ENCODE data around the gene GIMAP8.

- TF ChIP-seq CTCF (IDR thresholded peaks at IDR 0.05) (no peak), POLR2A (IDR thresholded peaks at IDR 0.05) (no peak)
Observed at GRCh38 chr7:150464962-150465361, 14.5 kb downstream of the GIMAP8 start.

Data from vagina (tissue), 2 donors.